Uterus (tissue), 4 donors: ENCODE data around the gene KIF17. TPM values are rescaled to one million over a fixed set of nuclear protein-coding genes. Genes with fewer than 3 reads are reported as not detected.

Experiments used
- DNase-seq, 2 donors: peaks; one replicate each; pipeline ENCODE4 v3.0.0-alpha.2; 2019 to 2020
- H3K27ac ChIP-seq, 2 donors: fragments of 200-600 bp; sonication (generic); 1 replicate in 1 of 2; 2 replicates in 1 of 2; pipeline ENCODE4 v1.5.1; 2016 to 2018
- H3K27me3 ChIP-seq, 2 donors: fragments of 200-600 bp; sonication (generic); one replicate each; pipeline ENCODE4 v1.5.1; 2018 to 2019; ENCODE audit warnings: control low read depth in 1 of 2
- H3K36me3 ChIP-seq, 2 donors: fragments of 200-600 bp; sonication (generic); one replicate each; pipeline ENCODE4 v1.5.1; 2019; ENCODE audit warnings: control low read depth in 1 of 2
- H3K4me1 ChIP-seq, 2 donors: fragments of 200-600 bp; sonication (generic); one replicate each; pipeline ENCODE4 v1.5.1; 2018 to 2019; ENCODE audit warnings: control low read depth in 1 of 2
- H3K4me3 ChIP-seq, 2 donors: fragments of 200-600 bp; sonication (generic); 1 replicate in 1 of 2; 2 replicates in 1 of 2; pipeline ENCODE4 v1.5.1; 2018 to 2019; ENCODE audit warnings: mild to moderate bottlenecking in 1 of 2
- H3K9me3 ChIP-seq, 2 donors: fragments of 200-600 bp; sonication (generic); one replicate each; pipeline ENCODE4 v1.5.1; 2019; ENCODE audit warnings: control low read depth in 1 of 2
- POLR2A ChIP-seq, 2 donors: fragments of 450-650 bp; IDR thresholded peaks; one replicate each; pipeline ENCODE4 v1.6.1; 2016; ENCODE audit warnings: antibody characterized with exemption in 2 of 2, mild to moderate bottlenecking in 1 of 2, moderate library complexity in 1 of 2
- intact Hi-C: fragments of 100-400 bp; cut with DNase I; formaldehyde crosslinking; loops from one replicate; pipeline ENCODE4 v1.15.1; 2023; ENCODE audit warnings: low total_unique reads
- total RNA-seq, 4 donors: library from RNA; depleted of rRNA in 3 of 4; stranded (reverse); fragments of >200 nt in 3 of 4; gene quantifications; one replicate each; pipeline versions ENCODE4 v1.1.0 to v1.2.4, GENCODE V29; 2014 to 2023
- TF ChIP-seq, protein P1 (sequence below), 4 experiments: fragments of 200-600 bp in 2 of 4; fragments of 450-650 bp in 2 of 4; sonication (generic) in 2 of 4; IDR thresholded peaks; one replicate each; pipeline ENCODE4 v1.5.1; 2016 to 2019; ENCODE audit warnings: antibody characterized with exemption in 4 of 4, mild to moderate bottlenecking in 2 of 4, moderate library complexity in 1 of 4
- donor health status: DM: yes; HTN: yes; CAD: no.

The KIF17 gene
- total RNA-seq, 4 donors from 2014 or later = 0.77 to 6.3 (median 4.9) TPM; not detected in 1

DNA sequence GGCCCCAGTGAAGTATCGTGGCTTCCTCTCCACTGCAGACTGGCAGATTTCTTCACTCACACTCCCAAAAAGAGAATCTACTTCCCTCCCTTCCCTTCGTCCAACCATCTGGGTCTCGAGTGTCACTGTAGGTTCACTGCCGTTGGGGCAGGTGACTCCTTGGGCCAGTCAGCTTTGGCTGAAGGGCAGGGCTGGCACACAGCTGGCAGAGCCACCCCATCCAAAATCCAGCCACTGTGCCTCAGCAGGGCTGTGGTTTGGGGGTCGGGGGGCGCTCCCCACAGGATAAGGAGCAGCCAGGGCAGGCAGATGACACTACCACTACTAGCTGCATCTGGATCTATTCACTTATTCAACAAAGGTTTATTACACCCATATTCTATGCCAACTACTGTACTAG lies 74.7 kb downstream of the KIF17 start:
- H3K27ac ChIP-seq = no peak overlapping the region
- no peaks in the 10 kb centered on the region for H3K36me3 ChIP-seq
- no peak for DNase-seq
- H3K9me3 ChIP-seq = no peaks in the 10 kb centered on the region
- H3K4me3 ChIP-seq = no peak overlapping the region
- H3K4me1 ChIP-seq = no peaks in the 10 kb centered on the region
- no peak for TF ChIP-seq POLR2A (IDR thresholded peaks at IDR 0.05)
- TF ChIP-seq, protein P1, sequence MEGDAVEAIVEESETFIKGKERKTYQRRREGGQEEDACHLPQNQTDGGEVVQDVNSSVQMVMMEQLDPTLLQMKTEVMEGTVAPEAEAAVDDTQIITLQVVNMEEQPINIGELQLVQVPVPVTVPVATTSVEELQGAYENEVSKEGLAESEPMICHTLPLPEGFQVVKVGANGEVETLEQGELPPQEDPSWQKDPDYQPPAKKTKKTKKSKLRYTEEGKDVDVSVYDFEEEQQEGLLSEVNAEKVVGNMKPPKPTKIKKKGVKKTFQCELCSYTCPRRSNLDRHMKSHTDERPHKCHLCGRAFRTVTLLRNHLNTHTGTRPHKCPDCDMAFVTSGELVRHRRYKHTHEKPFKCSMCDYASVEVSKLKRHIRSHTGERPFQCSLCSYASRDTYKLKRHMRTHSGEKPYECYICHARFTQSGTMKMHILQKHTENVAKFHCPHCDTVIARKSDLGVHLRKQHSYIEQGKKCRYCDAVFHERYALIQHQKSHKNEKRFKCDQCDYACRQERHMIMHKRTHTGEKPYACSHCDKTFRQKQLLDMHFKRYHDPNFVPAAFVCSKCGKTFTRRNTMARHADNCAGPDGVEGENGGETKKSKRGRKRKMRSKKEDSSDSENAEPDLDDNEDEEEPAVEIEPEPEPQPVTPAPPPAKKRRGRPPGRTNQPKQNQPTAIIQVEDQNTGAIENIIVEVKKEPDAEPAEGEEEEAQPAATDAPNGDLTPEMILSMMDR (IDR thresholded peaks at IDR 0.05) = no peak
- H3K27me3 ChIP-seq = no peaks in the 10 kb centered on the region
- intact Hi-C loops = loop anchor here (10.0 kb wide), 1 partner anchor 118 kb away; no protein-coding TSS in a partner anchor

DNA sequence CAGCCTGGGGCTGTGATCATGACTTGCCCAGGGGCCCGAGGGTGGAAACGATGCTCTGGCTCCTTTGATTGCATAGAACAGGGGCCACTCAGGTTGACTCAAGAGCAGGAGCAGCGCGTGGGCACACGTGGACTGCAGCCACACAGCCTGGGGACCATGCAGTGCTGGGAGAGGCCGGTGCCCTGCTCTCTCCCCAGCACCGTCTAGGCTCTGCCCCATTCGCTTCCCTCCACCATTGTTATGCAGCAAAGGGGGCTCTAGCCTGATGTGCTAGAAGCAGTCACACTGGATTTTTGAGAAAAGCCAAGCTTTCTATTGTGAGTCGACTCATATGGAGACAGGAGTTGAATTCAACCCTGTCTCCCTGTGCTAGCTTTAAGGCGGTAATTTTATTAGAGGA lies 75.8 kb downstream of the KIF17 start:
- no peak for DNase-seq
- Histone ChIP-seq H3K27ac (no peak overlapping the region), H3K36me3 (no peaks in the 10 kb centered on the region), H3K27me3 (no peaks in the 10 kb centered on the region), H3K4me1 (no peaks in the 10 kb centered on the region), H3K9me3 (no peaks in the 10 kb centered on the region), H3K4me3 (no peak overlapping the region)
- TF ChIP-seq, protein P1 (IDR thresholded peaks at IDR 0.05) = no peak
- intact Hi-C loops = loop anchor here (10.0 kb wide), 1 partner anchor 117 kb away; no protein-coding TSS in a partner anchor

DNA sequence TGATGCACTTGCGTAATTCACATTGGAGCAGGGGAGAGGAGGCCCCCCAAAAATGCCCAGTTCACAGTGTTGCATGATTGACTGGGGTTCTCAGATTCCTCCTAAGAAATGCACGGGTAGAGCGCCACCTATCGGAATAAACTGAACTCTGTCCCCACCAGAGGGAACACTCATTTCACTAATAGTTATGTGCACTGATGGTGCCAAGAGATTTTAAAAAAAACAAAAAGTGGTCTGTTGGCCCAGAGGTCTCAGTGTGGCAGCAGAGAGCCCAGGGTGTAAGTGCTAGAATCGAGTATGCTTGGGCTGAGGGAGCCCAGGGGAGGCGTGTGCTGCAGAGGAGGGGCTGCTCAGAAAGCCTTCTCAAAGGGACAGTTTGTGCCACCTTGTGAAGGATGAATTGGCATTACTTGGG lies 77.6 kb downstream of the KIF17 start:
- TF ChIP-seq POLR2A (IDR thresholded peaks at IDR 0.05) = no peak
- TF ChIP-seq, protein P1 (IDR thresholded peaks at IDR 0.05) = peak; percentile 43 to 71 (median 62)
- no peaks in the 10 kb centered on the region for H3K36me3 ChIP-seq
- no peak overlapping the region for H3K4me3 ChIP-seq
- H3K9me3 ChIP-seq = no peaks in the 10 kb centered on the region
- intact Hi-C loops = loop anchor here (10.0 kb wide), 1 partner anchor 115 kb away; no protein-coding TSS in a partner anchor
- no peaks in the 10 kb centered on the region for H3K4me1 ChIP-seq
- no peak overlapping the region for H3K27ac ChIP-seq
- DNase-seq = peak in 1 of 2 donors; percentile 31
- no peaks in the 10 kb centered on the region for H3K27me3 ChIP-seq

DNA sequence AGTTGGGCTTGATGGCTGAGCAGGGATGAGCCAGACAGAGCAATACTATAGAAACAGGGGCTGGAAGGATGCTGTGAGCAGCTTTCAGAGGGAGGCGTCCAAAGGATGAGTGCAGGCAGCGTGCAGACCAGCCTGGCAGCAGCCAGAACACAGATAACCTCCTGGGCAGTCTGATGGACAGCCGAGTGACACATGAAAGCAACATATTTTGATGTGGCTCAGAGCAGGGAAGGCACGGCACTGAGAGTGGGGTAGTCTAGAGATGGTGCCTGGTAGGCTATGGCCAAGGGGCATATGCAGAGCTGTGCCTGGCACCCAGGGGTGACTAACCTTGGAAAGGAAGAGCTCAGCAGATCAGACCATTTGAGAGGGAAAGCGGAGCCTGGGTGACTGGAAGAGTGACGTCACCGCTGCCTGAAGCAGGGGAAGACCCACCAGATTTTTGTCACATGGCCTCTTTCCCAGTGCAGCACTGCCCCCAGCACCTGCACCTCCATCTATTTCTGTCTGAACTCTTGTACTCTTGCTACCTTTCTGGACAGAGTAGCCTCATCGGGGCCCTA lies 80.9 kb downstream of the KIF17 start:
- no peak for TF ChIP-seq POLR2A (IDR thresholded peaks at IDR 0.05)
- TF ChIP-seq, protein P1 (IDR thresholded peaks at IDR 0.05) = no peak
- DNase-seq = no peak
- H3K27me3 ChIP-seq = no peaks in the 10 kb centered on the region
- H3K36me3 ChIP-seq = no peaks in the 10 kb centered on the region
- H3K4me3 ChIP-seq = no peak overlapping the region
- peaks cover 0 to 5% of the 10 kb centered on the region in 2 donors for H3K4me1 ChIP-seq
- no peaks in the 10 kb centered on the region for H3K9me3 ChIP-seq
- intact Hi-C loops = no loop called here
- no peak overlapping the region for H3K27ac ChIP-seq

DNA sequence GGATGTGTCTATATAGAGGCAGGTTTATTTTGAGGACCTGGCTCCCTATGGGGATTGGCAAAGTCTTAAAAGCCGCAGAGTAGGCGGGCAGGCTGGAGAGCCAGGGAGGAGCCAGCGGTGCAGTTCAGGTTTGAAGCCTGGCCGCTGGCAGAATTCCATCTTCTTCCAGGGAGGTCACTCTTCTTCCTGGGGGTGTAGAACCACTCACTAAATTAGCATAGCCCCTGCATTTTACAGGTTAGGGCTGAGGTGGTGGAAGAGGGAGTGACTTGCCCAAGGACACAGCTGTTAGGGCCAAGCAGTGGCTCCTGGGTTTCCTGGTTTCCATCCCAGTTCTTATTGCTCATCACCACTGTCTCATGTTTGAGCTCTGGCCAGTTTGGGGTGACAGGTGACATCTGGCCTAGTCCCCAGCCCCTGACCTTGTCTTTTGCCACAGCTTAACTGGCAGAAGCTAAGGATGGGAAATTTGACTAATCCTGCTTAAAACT lies 83.2 kb downstream of the KIF17 start:
- Histone ChIP-seq H3K9me3 (no peaks in the 10 kb centered on the region), H3K36me3 (no peaks in the 10 kb centered on the region), H3K4me3 (peak overlapping the region; percentile 53 to 97), H3K27ac (peak overlapping the region; percentile 83 to 95), H3K27me3 (no peaks in the 10 kb centered on the region), H3K4me1 (peaks cover 0 to 5% of the 10 kb centered on the region in 2 donors)
- no peak for DNase-seq
- intact Hi-C loops = no loop called here
- no peak for TF ChIP-seq POLR2A (IDR thresholded peaks at IDR 0.05)
- TF ChIP-seq, protein P1 (IDR thresholded peaks at IDR 0.05) = no peak
